Inferior parietal cortex (tissue), 1 donor: ENCODE measurements around the gene TTBK1.

Experiments
- DNase-seq: peaks from one replicate; pipeline ENCODE4 v3.0.0-alpha.2; 2016; ENCODE audit errors: extremely low spot score

The TTBK1 gene

GRCh38 chr6:43304882-43305281 is 61.6 kb downstream of the TTBK1 start:
- DNase-seq: no peak

GRCh38 chr6:43306086-43306485 is 62.8 kb downstream of the TTBK1 start:
- no peak for DNase-seq

GRCh38 chr6:43307451-43308100 is 64.3 kb downstream of the TTBK1 start:
- no peak for DNase-seq

GRCh38 chr6:43308101-43308989 is 65.1 kb downstream of the TTBK1 start, which contains the start of gene CRIP3:
TSS of gene CRIP3 (minus strand) at chr6:43308826. CDS start at chr6:43308792, 34 bp downstream.
- peak; percentile 38 for DNase-seq

GRCh38 chr6:43308990-43309477 is 65.8 kb downstream of the TTBK1 start:
- no peak for DNase-seq

- no peak for DNase-seq
Measured at GRCh38 chr6:43310134-43310533, 66.9 kb downstream of the TTBK1 start.

GRCh38 chr6:43310624-43311023 is 67.3 kb downstream of the TTBK1 start:
- DNase-seq: no peak

- no peak for DNase-seq
Measured at GRCh38 chr6:43311666-43312065, 68.4 kb downstream of the TTBK1 start.

- DNase-seq: no peak
Measured at GRCh38 chr6:43313813-43314212, 70.5 kb downstream of the TTBK1 start.

GRCh38 chr6:43318011-43318410 is 74.7 kb downstream of the TTBK1 start:
- DNase-seq: no peak

- no peak for DNase-seq
Measured at GRCh38 chr6:43325876-43326275, 82.6 kb downstream of the TTBK1 start.

- no peak for DNase-seq
Measured at GRCh38 chr6:43328528-43328927, 85.2 kb downstream of the TTBK1 start.

GRCh38 chr6:43331470-43331869 is 88.2 kb downstream of the TTBK1 start:
- DNase-seq: no peak

- no peak for DNase-seq
Measured at GRCh38 chr6:43331891-43332290, 88.6 kb downstream of the TTBK1 start.

- DNase-seq: peak; percentile 50
Measured at GRCh38 chr6:43334466-43335095, 91.3 kb downstream of the TTBK1 start.

- DNase-seq: no peak
Measured at GRCh38 chr6:43335469-43335868, 92.2 kb downstream of the TTBK1 start.

GRCh38 chr6:43336382-43336781 is 93.1 kb downstream of the TTBK1 start:
- peak; percentile 25 for DNase-seq
